PC-9 (cell line): ENCODE results near the gene NETO1. TPM values are rescaled to one million over a fixed set of nuclear protein-coding genes. Genes with fewer than 3 reads are reported as not detected.

Source experiments
- BruUV-seq: library from RNA; stranded (reverse); fragments of 400-500 nt; replicated peaks from 2 replicates; lab custom pipeline; 2021; lab: Mats Ljungman, UMichigan
- CTCF ChIA-PET: fragments of 300-600 bp; sonication (Branson Sonifier 250); formaldehyde crosslinking; loops from one replicate; lab custom pipeline; 2022; ENCODE audit warnings: antibody characterized with exemption; lab: Charles Lee
- POLR2A ChIA-PET: fragments of 300-600 bp; sonication (Branson Sonifier 250); formaldehyde crosslinking; loops from one replicate; lab custom pipeline; 2022; ENCODE audit warnings: antibody characterized with exemption; ENCODE audit not compliant: unreplicated experiment; lab: Charles Lee
- DNase-seq, 2 experiments: peaks; one replicate each; pipeline versions ENCODE4 v3.0.0 to v3.0.0-alpha.2; 2015 to 2022; ENCODE audit warnings: mixed read lengths in 1 of 2
- H2AFZ ChIP-seq: fragments of 200-600 bp; sonication (generic); 2 replicates; pipeline ENCODE4 v1.8.1; 2017; ENCODE audit warnings: antibody characterized with exemption
- H3F3A ChIP-seq: fragments of 200-600 bp; sonication (generic); 2 replicates; pipeline ENCODE4 v1.8.1; 2017; ENCODE audit warnings: antibody characterized with exemption, mild to moderate bottlenecking, low read depth; ENCODE audit not compliant: insufficient read depth
- H3K27ac ChIP-seq: fragments of 200-600 bp; sonication (generic); 2 replicates; pipeline ENCODE4 v1.6.1; 2016; ENCODE audit warnings: mixed run types
- H3K27me3 ChIP-seq: fragments of 200-600 bp; sonication (generic); 2 replicates; pipeline ENCODE4 v1.6.1; 2016; ENCODE audit warnings: low read depth, mixed run types; ENCODE audit not compliant: insufficient read depth
- H3K36me3 ChIP-seq: fragments of 200-600 bp; sonication (generic); 2 replicates; pipeline ENCODE4 v1.6.1; 2016; ENCODE audit warnings: low read depth, mixed run types
- H3K4me1 ChIP-seq: fragments of 200-600 bp; sonication (generic); replicated peaks from 2 replicates; pipeline ENCODE4 v1.6.1; 2016; ENCODE audit warnings: mixed run types; ENCODE audit not compliant: insufficient read depth
- H3K4me2 ChIP-seq: fragments of 200-600 bp; sonication (generic); 2 replicates; pipeline ENCODE4 v1.6.1; 2017; ENCODE audit warnings: mixed run types
- H3K4me3 ChIP-seq: fragments of 200-600 bp; sonication (generic); 2 replicates; pipeline ENCODE4 v1.6.1; 2016; ENCODE audit warnings: mixed run types
- H3K79me2 ChIP-seq: fragments of 200-600 bp; sonication (generic); 2 replicates; pipeline ENCODE4 v1.6.1; 2017; ENCODE audit warnings: low read depth, mixed run types
- H3K9me2 ChIP-seq: fragments of 200-600 bp; sonication (generic); 2 replicates; pipeline ENCODE4 v1.8.1; 2017; ENCODE audit warnings: mild to moderate bottlenecking; ENCODE audit not compliant: insufficient read depth
- H3K9me3 ChIP-seq: fragments of 200-600 bp; sonication (generic); 2 replicates; pipeline ENCODE4 v1.8.1; 2016; ENCODE audit warnings: low read depth; ENCODE audit not compliant: insufficient read depth
- H4K20me1 ChIP-seq: fragments of 200-600 bp; sonication (generic); 2 replicates; pipeline ENCODE4 v1.8.1; 2017; ENCODE audit not compliant: insufficient read depth
- CTCF ChIP-seq: fragments of 200-600 bp; sonication (generic); conservative IDR thresholded peaks from 2 replicates; pipeline ENCODE4 v1.6.1; 2017; ENCODE audit warnings: mixed run types, antibody characterized with exemption, mild to moderate bottlenecking, moderate library complexity
- EZH2 ChIP-seq: fragments of 200-600 bp; sonication (generic); IDR thresholded peaks from 2 replicates; pipeline ENCODE4 v1.8.0; 2017; ENCODE audit warnings: antibody characterized with exemption, low read depth
- intact Hi-C: fragments of 100-400 bp; cut with micrococcal nuclease; formaldehyde crosslinking; loops from one replicate; pipeline ENCODE4 v1.10.0; 2022; ENCODE audit not compliant: unreplicated experiment
- total RNA-seq: library from RNA; stranded (reverse); gene quantifications from 2 replicates; pipeline ENCODE4 v1.2.3, GENCODE V29; 2021

NETO1 gene
- total RNA-seq, 1 experiment from 2014 or later: not detected

GRCh38 chr18:72840109-72840508 lies 27.7 kb downstream of the NETO1 start:
- Histone ChIP-seq H3K9me3 (no peaks in the 10 kb centered on the region), H3K4me3 (no peak overlapping the region), H3K36me3 (no peaks in the 10 kb centered on the region), H3K4me1 (no peaks in the 10 kb centered on the region), H2AFZ (no peak overlapping the region), H3F3A (no peaks in the 10 kb centered on the region), H3K79me2 (no peaks in the 10 kb centered on the region), H3K27ac (no peak overlapping the region), H4K20me1 (no peaks in the 10 kb centered on the region), H3K9me2 (no peaks in the 10 kb centered on the region), H3K27me3 (no peaks in the 10 kb centered on the region), H3K4me2 (no peak overlapping the region)
- ChIA-PET POLR2A (interaction anchor here (0.8 kb wide), 1 partner anchor 295 kb away, joined by 11 read pairs; no protein-coding TSS in a partner anchor), CTCF (no interaction called here)
- no TSS peak for BruUV-seq
- TF ChIP-seq EZH2: no peak
- TF ChIP-seq CTCF: no peak
- DNase-seq: no peak
- intact Hi-C loops: no loop called here

GRCh38 chr18:72834731-72835130 lies 33.1 kb downstream of the NETO1 start:
- ChIA-PET CTCF (no interaction called here), POLR2A (interaction anchor here (0.7 kb wide), 1 partner anchor 13 kb away, joined by 3 read pairs; no protein-coding TSS in a partner anchor)
- H3K9me3 ChIP-seq: no peaks in the 10 kb centered on the region
- no peaks in the 10 kb centered on the region for H3F3A ChIP-seq
- no peaks in the 10 kb centered on the region for H3K4me1 ChIP-seq
- H3K79me2 ChIP-seq: no peaks in the 10 kb centered on the region
- H2AFZ ChIP-seq: no peak overlapping the region
- no peaks in the 10 kb centered on the region for H3K36me3 ChIP-seq
- H3K27ac ChIP-seq: no peak overlapping the region
- H4K20me1 ChIP-seq: no peaks in the 10 kb centered on the region
- H3K9me2 ChIP-seq: no peaks in the 10 kb centered on the region
- DNase-seq: no peak
- no peak overlapping the region for H3K4me3 ChIP-seq
- BruUV-seq: no TSS peak
- intact Hi-C loops: loop anchor here (10.0 kb wide), 1 partner anchor 300 kb away; no protein-coding TSS in a partner anchor
- TF ChIP-seq CTCF (no peak), EZH2 (no peak)
- H3K27me3 ChIP-seq: no peaks in the 10 kb centered on the region
- H3K4me2 ChIP-seq: no peak overlapping the region

- no peak overlapping the region for H3K27ac ChIP-seq
- H3K79me2 ChIP-seq: no peaks in the 10 kb centered on the region
- H3K36me3 ChIP-seq: no peaks in the 10 kb centered on the region
- H3K9me3 ChIP-seq: no peaks in the 10 kb centered on the region
- H3K27me3 ChIP-seq: no peaks in the 10 kb centered on the region
- no peak overlapping the region for H3K4me2 ChIP-seq
- H3K4me1 ChIP-seq: no peaks in the 10 kb centered on the region
- H3F3A ChIP-seq: no peaks in the 10 kb centered on the region
- no peak for TF ChIP-seq EZH2
- no peak overlapping the region for H2AFZ ChIP-seq
- H4K20me1 ChIP-seq: no peaks in the 10 kb centered on the region
- H3K4me3 ChIP-seq: no peak overlapping the region
- no TSS peak for BruUV-seq
- POLR2A ChIA-PET: no interaction called here
- no peak for DNase-seq
- no peaks in the 10 kb centered on the region for H3K9me2 ChIP-seq
- intact Hi-C loops: loop anchor here (10.0 kb wide), 1 partner anchor 301 kb away; no protein-coding TSS in a partner anchor
- CTCF ChIA-PET: no interaction called here
Observed at GRCh38 chr18:72833471-72833870, 34.3 kb downstream of the NETO1 start.

GRCh38 chr18:72830109-72830508 lies 37.7 kb downstream of the NETO1 start:
- H3K4me2 ChIP-seq: no peak overlapping the region
- no peaks in the 10 kb centered on the region for H4K20me1 ChIP-seq
- H3F3A ChIP-seq: no peaks in the 10 kb centered on the region
- no peaks in the 10 kb centered on the region for H3K4me1 ChIP-seq
- peak in 1 of 2 experiments; percentile 23 for DNase-seq
- H3K36me3 ChIP-seq: no peaks in the 10 kb centered on the region
- no peak for TF ChIP-seq EZH2
- no peak for TF ChIP-seq CTCF
- no peaks in the 10 kb centered on the region for H3K79me2 ChIP-seq
- no peak overlapping the region for H2AFZ ChIP-seq
- no peaks in the 10 kb centered on the region for H3K9me2 ChIP-seq
- CTCF ChIA-PET: no interaction called here
- H3K27ac ChIP-seq: no peak overlapping the region
- no peaks in the 10 kb centered on the region for H3K27me3 ChIP-seq
- intact Hi-C loops: loop anchor here (10.0 kb wide), 1 partner anchor 305 kb away; no protein-coding TSS in a partner anchor
- POLR2A ChIA-PET: no interaction called here
- H3K9me3 ChIP-seq: no peaks in the 10 kb centered on the region
- no peak overlapping the region for H3K4me3 ChIP-seq
- BruUV-seq: no TSS peak
